B cell (primary cell): ENCODE data around the gene ARL14EP. TPM values are rescaled to one million over a fixed set of nuclear protein-coding genes. Genes with fewer than 3 reads are reported as not detected.

ENCODE experiments used
- ATAC-seq: fragments of 200-7000 bp; cut with Tn5 transposase; one replicate; pipeline ENCODE4 v1.10.0; 2021; ENCODE audit warnings: low read depth, mild to moderate bottlenecking, moderate number of reproducible peaks, moderate library complexity
- CTCF ChIA-PET: fragments of 350-600 bp; sonication (Branson Sonifier 250); formaldehyde crosslinking; loops from one replicate; lab custom pipeline; 2021; ENCODE audit warnings: antibody characterized with exemption, inconsistent platforms; lab: Charles Lee
- POLR2A ChIA-PET: fragments of 350-600 bp; sonication (Branson Sonifier 250); formaldehyde crosslinking; loops from one replicate; lab custom pipeline; 2021; ENCODE audit warnings: antibody characterized with exemption; lab: Charles Lee
- DNase-seq: peaks from one replicate; pipeline ENCODE4 v3.0.0; 2013
- H2AFZ ChIP-seq: 2 replicates; pipeline ENCODE4 v1.6.1; 2012; ENCODE audit warnings: mild to moderate bottlenecking, low read depth, low read length; ENCODE audit not compliant: insufficient read depth, poor library complexity, severe bottlenecking
- H3K27ac ChIP-seq, 2 donors: 1 replicate in 1 of 2; 2 replicates in 1 of 2; pipeline ENCODE4 v1.5.1; 2012 to 2013; ENCODE audit warnings: low read length in 2 of 2, mild to moderate bottlenecking in 2 of 2, moderate library complexity in 1 of 2
- H3K27me3 ChIP-seq, 4 experiments: fragments of 200-600 bp in 1 of 4; sonication (generic) in 1 of 4; replicated peaks in 1 of 4; 1 replicate in 2 of 4; 2 replicates in 2 of 4; pipeline versions ENCODE4 v1.6.1 to v1.7.0; 2013 to 2016; ENCODE audit warnings: low read length in 3 of 4, mild to moderate bottlenecking in 2 of 4, mixed read lengths in 1 of 4, moderate library complexity in 1 of 4; ENCODE audit not compliant: insufficient read depth in 4 of 4, control insufficient read depth in 3 of 4; ENCODE audit errors: control extremely low read depth in 1 of 4
- H3K36me3 ChIP-seq, 2 experiments: replicated peaks in 1 of 2; 1 replicate in 1 of 2; 2 replicates in 1 of 2; pipeline versions ENCODE4 v1.6.1 to v1.7.1; 2013; ENCODE audit warnings: low read length in 1 of 2; ENCODE audit not compliant: insufficient read depth in 2 of 2, control insufficient read depth in 1 of 2; ENCODE audit errors: control extremely low read depth in 1 of 2, extremely low read depth in 1 of 2
- H3K4me1 ChIP-seq, 2 donors: fragments of 200-600 bp in 1 of 2; sonication (generic) in 1 of 2; 1 replicate in 1 of 2; 2 replicates in 1 of 2; pipeline versions ENCODE4 v1.5.1 to v1.6.1; 2013 to 2017; ENCODE audit warnings: low read length in 2 of 2; ENCODE audit not compliant: control insufficient read depth in 2 of 2, insufficient read depth in 2 of 2
- H3K4me2 ChIP-seq: replicated peaks from 2 replicates; pipeline ENCODE3; 2012; ENCODE audit warnings: mild to moderate bottlenecking, low read depth, low read length; ENCODE audit not compliant: poor library complexity, severe bottlenecking
- H3K4me3 ChIP-seq, 5 experiments: fragments of 200-600 bp in 1 of 5; sonication (generic) in 1 of 5; 1 replicate in 3 of 5; 2 replicates in 2 of 5; pipeline versions ENCODE4 v1.5.1 to v1.7.0; 2011 to 2016; ENCODE audit warnings: low read length in 4 of 5, mild to moderate bottlenecking in 4 of 5, low read depth in 2 of 5, control low read depth in 1 of 5, moderate library complexity in 1 of 5; ENCODE audit not compliant: insufficient read depth in 1 of 5; ENCODE audit errors: control extremely low read depth in 1 of 5, extremely low read depth in 1 of 5
- H3K79me2 ChIP-seq: fragments of 200-600 bp; sonication (generic); one replicate; pipeline ENCODE4 v1.6.0; 2016; ENCODE audit warnings: low read length; ENCODE audit not compliant: control insufficient read depth, insufficient read depth
- H3K9ac ChIP-seq: fragments of 200-600 bp; sonication (generic); 2 replicates; pipeline ENCODE4 v1.6.1; 2017; ENCODE audit warnings: mild to moderate bottlenecking, low read length, moderate library complexity
- H3K9me3 ChIP-seq, 3 donors: one replicate each; pipeline versions ENCODE4 v1.6.1 to v1.7.1; 2013; ENCODE audit warnings: low read length in 2 of 3; ENCODE audit not compliant: control insufficient read depth in 2 of 3, insufficient read depth in 1 of 3; ENCODE audit errors: control extremely low read depth in 1 of 3
- H4K20me1 ChIP-seq: 2 replicates; pipeline ENCODE4 v1.6.0; 2012; ENCODE audit warnings: mild to moderate bottlenecking, low read length; ENCODE audit not compliant: insufficient read depth, control insufficient read depth, poor library complexity, severe bottlenecking
- H3K27ac Mint-ChIP-seq: one replicate; pipeline ENCODE4 v1.8.0; 2021; ENCODE audit warnings: mixed read lengths
- H3K27me3 Mint-ChIP-seq: one replicate; pipeline ENCODE4 v1.8.0; 2021; ENCODE audit warnings: mixed read lengths
- H3K4me1 Mint-ChIP-seq: one replicate; pipeline ENCODE4 v1.8.0; 2021; ENCODE audit warnings: mixed read lengths
- H3K4me3 Mint-ChIP-seq: one replicate; pipeline ENCODE4 v1.8.0; 2021; ENCODE audit warnings: mixed read lengths
- H3K9me3 Mint-ChIP-seq: one replicate; pipeline ENCODE4 v1.8.0; 2022; ENCODE audit warnings: mixed read lengths; ENCODE audit not compliant: insufficient read depth
- EZH2 ChIP-seq: IDR thresholded peaks from 2 replicates; pipeline ENCODE4 v1.6.1; 2012; ENCODE audit warnings: borderline replicate concordance, low read depth, mild to moderate bottlenecking, moderate library complexity, low read length; ENCODE audit not compliant: insufficient read depth, poor library complexity, severe bottlenecking
- WGBS: methylation state at CpG from one replicate; pipeline ENCODE4 v1.1.5; 2013; ENCODE audit warnings: missing lambda C conversion rate; ENCODE audit not compliant: insufficient coverage; 5-methylcytosine and 5-hydroxymethylcytosine counted together
- intact Hi-C: fragments of 100-400 bp; cut with micrococcal nuclease; formaldehyde crosslinking; loops from one replicate; pipeline ENCODE4 v1.10.0; 2022
- polyA minus RNA-seq: library from RNA; depleted of rRNA, polyadenylated mRNA; stranded (reverse); fragments of >200 nt; gene quantifications from 2 replicates; pipeline ENCODE4 v1.2.3, GENCODE V29; 2012
- polyA plus RNA-seq: library from polyadenylated mRNA; depleted of rRNA; stranded (reverse); fragments of >200 nt; gene quantifications from 2 replicates; pipeline ENCODE4 v1.2.3, GENCODE V29; 2012
- total RNA-seq, 2 donors: library from RNA; stranded (reverse); fragments of 120-200 nt in 1 of 2; gene quantifications; 1 replicate in 1 of 2; 2 replicates in 1 of 2; pipeline versions ENCODE4 v1.2.3 to v1.2.4, GENCODE V29; 2013 to 2022
- TF ChIP-seq, protein P1 (sequence below): fragments of 200-600 bp; IDR thresholded peaks from one replicate; pipeline ENCODE4 v1.8.0; 2022; ENCODE audit warnings: antibody characterized with exemption, mild to moderate bottlenecking

Gene ARL14EP
- total RNA-seq, result 43.7 and 47.3 TPM in 2 replicates
- 53.1 TPM for total RNA-seq (2013)
- 19.9 and 20.4 TPM in 2 replicates for polyA plus RNA-seq
- 10.7 and 19.3 TPM in 2 replicates for polyA minus RNA-seq

DNA sequence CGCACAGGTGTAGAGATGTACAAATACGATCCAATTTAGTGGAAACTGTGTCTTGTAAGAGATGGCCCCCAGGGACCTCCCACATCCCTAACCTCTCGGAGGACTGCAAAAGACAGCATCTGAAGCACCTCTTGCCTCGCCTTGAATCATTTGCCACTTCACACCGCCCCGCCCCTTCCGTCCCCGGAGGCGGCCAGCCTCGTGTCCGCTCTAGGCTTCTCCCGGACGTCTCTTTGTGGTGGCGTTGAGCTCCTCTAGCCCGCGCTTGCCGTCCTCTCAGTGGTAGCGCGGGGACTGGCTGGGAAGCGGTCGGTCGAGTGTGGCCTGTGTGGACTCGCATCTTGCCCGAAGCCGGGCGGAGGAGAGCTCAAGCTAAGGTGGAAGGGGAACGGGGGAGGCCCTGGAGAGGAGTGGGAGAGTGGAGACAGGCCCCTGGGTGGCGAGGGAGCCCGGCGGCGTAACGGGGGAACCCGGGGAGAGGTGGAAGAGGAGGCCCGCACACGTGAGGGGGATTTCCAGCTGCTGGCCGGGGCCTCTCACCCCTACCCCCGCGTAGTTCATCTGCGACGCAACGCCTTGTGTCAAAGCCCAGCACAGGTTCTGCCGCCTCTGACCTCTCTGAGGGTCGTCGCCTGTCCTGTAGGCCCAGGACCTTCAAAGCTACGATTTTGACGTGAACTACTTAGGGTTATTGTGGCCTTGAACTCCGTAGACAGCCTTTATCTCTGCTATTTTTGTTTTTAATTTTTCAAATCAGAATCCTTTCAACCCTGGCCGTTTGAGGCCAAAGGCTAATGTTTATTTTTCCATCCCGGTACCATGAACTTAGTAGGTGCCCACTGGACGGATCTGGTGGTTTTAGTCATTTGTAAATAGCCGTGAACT is at the start of gene ARL14EP:
TSS of gene ARL14EP (plus strand) at position 279 of the 885 bp plus-strand sequence. CDS start 7,845 bp downstream, outside the sequence.
- Histone ChIP-seq H3K4me2 (peak within 1 kb of the TSS; percentile 68), H2AFZ (peak within 1 kb of the TSS; percentile 77), H4K20me1 (no peaks in the 10 kb centered on the region), H3K27ac (peak within 1 kb of the TSS; percentile 91 to 99), H3K4me1 (peaks cover 31 to 44% of the 10 kb centered on the region in 2 donors), H3K9me3 (no peaks in the 10 kb centered on the region), H3K27me3 (peaks cover 0 to 3% (median 1%) of the 10 kb centered on the region in 4 experiments), H3K79me2 (peaks cover 53% of the 10 kb centered on the region), H3K4me3 (peak within 1 kb of the TSS; percentile 64 to 84 (median 74)), H3K9ac (peak within 1 kb of the TSS; percentile 77), H3K36me3 (no peaks in the 10 kb centered on the region)
- under 1% methylated on average over 47 of the region's 51 CpGs for WGBS
- peak within 1 kb of the TSS; percentile 100 for H3K27ac Mint-ChIP-seq
- ATAC-seq (peak; percentile 94), DNase-seq (peak; percentile 92)
- no peak for TF ChIP-seq EZH2
- TF ChIP-seq, protein P1, sequence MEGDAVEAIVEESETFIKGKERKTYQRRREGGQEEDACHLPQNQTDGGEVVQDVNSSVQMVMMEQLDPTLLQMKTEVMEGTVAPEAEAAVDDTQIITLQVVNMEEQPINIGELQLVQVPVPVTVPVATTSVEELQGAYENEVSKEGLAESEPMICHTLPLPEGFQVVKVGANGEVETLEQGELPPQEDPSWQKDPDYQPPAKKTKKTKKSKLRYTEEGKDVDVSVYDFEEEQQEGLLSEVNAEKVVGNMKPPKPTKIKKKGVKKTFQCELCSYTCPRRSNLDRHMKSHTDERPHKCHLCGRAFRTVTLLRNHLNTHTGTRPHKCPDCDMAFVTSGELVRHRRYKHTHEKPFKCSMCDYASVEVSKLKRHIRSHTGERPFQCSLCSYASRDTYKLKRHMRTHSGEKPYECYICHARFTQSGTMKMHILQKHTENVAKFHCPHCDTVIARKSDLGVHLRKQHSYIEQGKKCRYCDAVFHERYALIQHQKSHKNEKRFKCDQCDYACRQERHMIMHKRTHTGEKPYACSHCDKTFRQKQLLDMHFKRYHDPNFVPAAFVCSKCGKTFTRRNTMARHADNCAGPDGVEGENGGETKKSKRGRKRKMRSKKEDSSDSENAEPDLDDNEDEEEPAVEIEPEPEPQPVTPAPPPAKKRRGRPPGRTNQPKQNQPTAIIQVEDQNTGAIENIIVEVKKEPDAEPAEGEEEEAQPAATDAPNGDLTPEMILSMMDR, result no peak
- intact Hi-C loops, result loop anchor here (1.0 to 2.0 kb wide), 2 partner anchors 19 to 1048 kb away; no protein-coding TSS in a partner anchor
- CTCF ChIA-PET, result interaction anchor here (1.4 to 3.2 kb wide), 3 partner anchors 9 to 22 kb away, joined by 6 to 28 read pairs (median 10); no protein-coding TSS in a partner anchor
- H3K27me3 Mint-ChIP-seq, result peaks cover 16% of the 10 kb centered on the region
- no peaks in the 10 kb centered on the region for H3K9me3 Mint-ChIP-seq
- POLR2A ChIA-PET, result interaction anchor here (0.9 kb wide), 1 partner anchor 21 kb away, joined by 3 read pairs; no protein-coding TSS in a partner anchor
- H3K4me1 Mint-ChIP-seq, result peaks cover 41% of the 10 kb centered on the region
- peak within 1 kb of the TSS; percentile 100 for H3K4me3 Mint-ChIP-seq
